ENCODE measurements around the gene MAP3K5.
"Not testable (repeated sequence)": the region's sequence is repeated elsewhere in the genome, so short reads cannot be mapped to it uniquely, and the experiment has no call there.

MAP3K5 gene

GRCh38 chr6:136607932-136608772, 184.1 kb downstream of the MAP3K5 start:
- peak; percentile 82 for DNase-seq (ENCODE audit: low spot score)

- DNase-seq (ENCODE audit: low spot score) = no peak
These were observed 184.9 kb downstream of the MAP3K5 start for GRCh38 chr6:136607204-136607931.

GRCh38 chr6:136604928-136605510, 187.3 kb downstream of the MAP3K5 start:
- DNase-seq (ENCODE audit: low spot score) = no peak

GRCh38 chr6:136604328-136604825, 187.9 kb downstream of the MAP3K5 start:
- no peak for DNase-seq (ENCODE audit: low spot score)

- DNase-seq (ENCODE audit: low spot score) = no peak
These were observed 191.5 kb downstream of the MAP3K5 start for GRCh38 chr6:136600818-136601217.

- no peak for DNase-seq (ENCODE audit: low spot score)
These were observed 192.8 kb downstream of the MAP3K5 start for GRCh38 chr6:136599329-136600011.

GRCh38 chr6:136598048-136598447, 194.2 kb downstream of the MAP3K5 start:
- DNase-seq (ENCODE audit: low spot score) = no peak

- DNase-seq (ENCODE audit: low spot score) = no peak
These were observed 197.6 kb downstream of the MAP3K5 start for GRCh38 chr6:136594671-136595070.

GRCh38 chr6:136593748-136594490, 198.4 kb downstream of the MAP3K5 start:
- peak; percentile 81 for DNase-seq (ENCODE audit: low spot score)

- no peak for DNase-seq (ENCODE audit: low spot score)
These were observed 199.2 kb downstream of the MAP3K5 start for GRCh38 chr6:136592930-136593673.

- DNase-seq (ENCODE audit: low spot score) = no peak
These were observed 200.7 kb downstream of the MAP3K5 start for GRCh38 chr6:136591617-136592016.

GRCh38 chr6:136590846-136591245, 201.4 kb downstream of the MAP3K5 start:
- not testable (repeated sequence) for DNase-seq (ENCODE audit: low spot score)

GRCh38 chr6:136587527-136587926, 204.8 kb downstream of the MAP3K5 start:
- DNase-seq (ENCODE audit: low spot score) = no peak

- DNase-seq (ENCODE audit: low spot score) = no peak
These were observed 206.0 kb downstream of the MAP3K5 start for GRCh38 chr6:136586295-136586694.

GRCh38 chr6:136585523-136585922, 206.8 kb downstream of the MAP3K5 start:
- DNase-seq (ENCODE audit: low spot score) = not testable (repeated sequence)

- DNase-seq (ENCODE audit: low spot score) = not testable (repeated sequence)
These were observed 208.0 kb downstream of the MAP3K5 start for GRCh38 chr6:136584290-136584689.

- no peak for DNase-seq (ENCODE audit: low spot score)
These were observed 209.4 kb downstream of the MAP3K5 start for GRCh38 chr6:136582711-136583471.

- DNase-seq (ENCODE audit: low spot score) = no peak
These were observed 212.5 kb downstream of the MAP3K5 start for GRCh38 chr6:136579800-136580199.

- no peak for DNase-seq (ENCODE audit: low spot score)
These were observed 215.5 kb downstream of the MAP3K5 start for GRCh38 chr6:136576821-136577220.

GRCh38 chr6:136571496-136571895, 220.8 kb downstream of the MAP3K5 start:
- DNase-seq (ENCODE audit: low spot score) = no peak

All from activated CD4-positive, alpha-beta T cell treated with anti-CD3 and anti-CD28 coated beads, Interleukin-2, Interleukin-4, amounts not matched to agents 100 ng/mL and 50 ng/mL, durations not matched to agents 16 hours and 8 hours (primary cell).